ENCODE results near the gene SORCS3. TPM values are rescaled to one million over a fixed set of nuclear protein-coding genes. Genes with fewer than 3 reads are reported as not detected.

Gene SORCS3
- total RNA-seq, 1 donor from 2014 or later = 2.0 TPM

DNA sequence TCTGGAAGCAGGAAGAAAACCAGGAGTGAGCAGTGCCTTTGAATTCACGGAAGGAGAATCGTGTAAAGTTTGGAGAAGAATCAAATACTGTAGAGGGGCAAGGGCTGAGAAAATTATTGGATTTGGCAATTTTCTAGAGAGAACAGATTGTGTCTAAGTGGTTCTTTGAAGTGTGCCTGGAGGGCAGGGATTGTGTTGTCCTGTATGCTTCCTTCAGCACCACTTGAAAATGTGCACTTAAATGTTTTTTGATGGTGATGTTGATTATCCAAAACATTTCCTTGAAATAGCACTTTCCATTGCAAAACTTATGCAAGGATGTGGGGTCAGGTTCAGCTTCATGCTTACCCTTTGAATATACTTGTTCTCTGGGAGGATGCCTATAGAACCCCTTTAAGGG, 360.2 kb downstream of the SORCS3 start:
- H3K4me1 Mint-ChIP-seq (ENCODE audit: low read depth, unreplicated experiment) = peaks cover 21% of the 10 kb centered on the region
- peaks cover 3% of the 10 kb centered on the region for H3K27me3 Mint-ChIP-seq (ENCODE audit: unreplicated experiment)
- TF ChIP-seq, protein P1, sequence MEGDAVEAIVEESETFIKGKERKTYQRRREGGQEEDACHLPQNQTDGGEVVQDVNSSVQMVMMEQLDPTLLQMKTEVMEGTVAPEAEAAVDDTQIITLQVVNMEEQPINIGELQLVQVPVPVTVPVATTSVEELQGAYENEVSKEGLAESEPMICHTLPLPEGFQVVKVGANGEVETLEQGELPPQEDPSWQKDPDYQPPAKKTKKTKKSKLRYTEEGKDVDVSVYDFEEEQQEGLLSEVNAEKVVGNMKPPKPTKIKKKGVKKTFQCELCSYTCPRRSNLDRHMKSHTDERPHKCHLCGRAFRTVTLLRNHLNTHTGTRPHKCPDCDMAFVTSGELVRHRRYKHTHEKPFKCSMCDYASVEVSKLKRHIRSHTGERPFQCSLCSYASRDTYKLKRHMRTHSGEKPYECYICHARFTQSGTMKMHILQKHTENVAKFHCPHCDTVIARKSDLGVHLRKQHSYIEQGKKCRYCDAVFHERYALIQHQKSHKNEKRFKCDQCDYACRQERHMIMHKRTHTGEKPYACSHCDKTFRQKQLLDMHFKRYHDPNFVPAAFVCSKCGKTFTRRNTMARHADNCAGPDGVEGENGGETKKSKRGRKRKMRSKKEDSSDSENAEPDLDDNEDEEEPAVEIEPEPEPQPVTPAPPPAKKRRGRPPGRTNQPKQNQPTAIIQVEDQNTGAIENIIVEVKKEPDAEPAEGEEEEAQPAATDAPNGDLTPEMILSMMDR (IDR thresholded peaks at IDR 0.05; ENCODE audit: partially characterized antibody, unreplicated experiment) = no peak
- peaks cover 2% of the 10 kb centered on the region for H3K9me3 Mint-ChIP-seq (ENCODE audit: unreplicated experiment)
- DNase-seq = no peak
- H3K4me3 Mint-ChIP-seq (ENCODE audit: unreplicated experiment) = no peak overlapping the region
- H3K36me3 Mint-ChIP-seq (ENCODE audit: unreplicated experiment) = peaks cover 2% of the 10 kb centered on the region
- H3K27ac Mint-ChIP-seq (ENCODE audit: unreplicated experiment) = no peak overlapping the region

DNA sequence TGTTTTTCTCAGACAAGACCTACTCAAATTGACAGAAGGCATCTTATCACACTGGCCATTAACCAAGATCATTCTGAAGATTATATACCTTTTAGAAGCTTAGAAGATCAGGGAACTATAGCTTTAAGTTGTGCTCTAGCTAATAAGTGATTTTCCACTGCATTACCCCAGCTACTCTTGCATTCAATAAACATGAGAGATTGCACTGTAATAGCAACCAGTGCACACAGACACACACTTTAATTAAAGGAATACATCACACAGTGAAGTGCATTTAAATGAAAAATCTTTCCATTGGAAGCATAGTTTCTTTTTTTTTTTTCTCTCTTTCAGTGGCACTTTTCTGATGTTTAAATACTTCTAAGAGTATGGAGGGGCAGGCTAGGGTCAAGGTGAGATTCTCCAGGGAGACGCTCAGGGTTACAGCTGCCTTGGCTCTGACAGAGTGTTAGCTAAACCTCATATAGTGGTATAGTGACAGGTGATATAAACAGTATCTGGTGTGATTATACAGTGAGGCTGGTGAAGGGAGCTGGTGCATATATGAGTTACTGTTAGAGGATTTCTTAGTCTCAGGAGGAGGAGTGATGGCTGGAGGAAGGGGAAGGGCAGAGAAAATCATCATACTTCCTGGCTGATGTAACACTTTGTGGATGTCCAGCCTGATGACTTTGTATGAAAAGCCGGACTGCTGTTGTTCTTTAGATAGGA, 369.5 kb downstream of the SORCS3 start:
- Mint-ChIP-seq H3K9me3 (ENCODE audit: unreplicated experiment) (peaks cover 3% of the 10 kb centered on the region), H3K4me3 (ENCODE audit: unreplicated experiment) (no peak overlapping the region), H3K4me1 (ENCODE audit: low read depth, unreplicated experiment) (peaks cover 17% of the 10 kb centered on the region), H3K36me3 (ENCODE audit: unreplicated experiment) (peaks cover 6% of the 10 kb centered on the region), H3K27ac (ENCODE audit: unreplicated experiment) (peak overlapping the region; percentile 30), H3K27me3 (ENCODE audit: unreplicated experiment) (no peaks in the 10 kb centered on the region)
- TF ChIP-seq, protein P1 (IDR thresholded peaks at IDR 0.05; ENCODE audit: partially characterized antibody, unreplicated experiment) = no peak
- DNase-seq = no peak

- Mint-ChIP-seq H3K27ac (ENCODE audit: unreplicated experiment) (no peak overlapping the region), H3K36me3 (ENCODE audit: unreplicated experiment) (no peaks in the 10 kb centered on the region)
Measured at GRCh38 chr10:105017116-105017515, 376.0 kb downstream of the SORCS3 start.

DNA sequence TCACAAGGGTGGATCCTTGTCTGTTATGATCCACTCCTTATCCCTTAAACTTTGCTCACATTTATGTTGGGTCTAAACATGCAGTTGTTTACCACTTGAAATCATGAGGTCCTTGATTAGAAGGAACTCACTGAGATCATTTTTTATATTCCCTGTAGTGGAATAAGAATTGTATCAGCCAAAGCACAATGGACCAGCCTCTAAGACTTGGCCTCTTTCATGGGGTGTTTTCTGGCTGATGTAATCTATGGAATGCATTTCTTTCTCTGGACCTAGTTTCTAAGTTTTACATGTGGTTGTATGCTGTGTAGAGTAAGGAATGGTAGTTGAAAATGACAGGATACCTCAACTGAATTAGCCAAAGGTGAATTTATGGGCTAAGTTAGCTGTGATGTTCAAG, 376.6 kb downstream of the SORCS3 start:
- no peaks in the 10 kb centered on the region for H3K9me3 Mint-ChIP-seq (ENCODE audit: unreplicated experiment)

More at GRCh38 chr10:105017116-105017515, 376.0 kb downstream of the SORCS3 start:
- no peak for DNase-seq
- Mint-ChIP-seq H3K4me3 (ENCODE audit: unreplicated experiment) (no peak overlapping the region), H3K27me3 (ENCODE audit: unreplicated experiment) (no peaks in the 10 kb centered on the region), H3K9me3 (ENCODE audit: unreplicated experiment) (no peaks in the 10 kb centered on the region), H3K4me1 (ENCODE audit: low read depth, unreplicated experiment) (no peaks in the 10 kb centered on the region)
- TF ChIP-seq, protein P1 (IDR thresholded peaks at IDR 0.05; ENCODE audit: partially characterized antibody, unreplicated experiment) = no peak

More for the DNA sequence above, 376.6 kb downstream of the SORCS3 start:
- DNase-seq = no peak
- Mint-ChIP-seq H3K36me3 (ENCODE audit: unreplicated experiment) (no peaks in the 10 kb centered on the region), H3K27me3 (ENCODE audit: unreplicated experiment) (no peaks in the 10 kb centered on the region), H3K27ac (ENCODE audit: unreplicated experiment) (no peak overlapping the region), H3K4me1 (ENCODE audit: low read depth, unreplicated experiment) (no peaks in the 10 kb centered on the region), H3K4me3 (ENCODE audit: unreplicated experiment) (no peak overlapping the region)
- TF ChIP-seq, protein P1 (IDR thresholded peaks at IDR 0.05; ENCODE audit: partially characterized antibody, unreplicated experiment) = no peak
